GM12801 (cell line): ENCODE measurements around the gene PLPP6.

Experiments
- CTCF ChIP-seq: IDR thresholded peaks from one replicate; pipeline ENCODE4 v1.5.1; 2011; ENCODE audit warnings: control low read depth; ENCODE audit not compliant: insufficient read length; ENCODE audit errors: extremely low read depth

Gene PLPP6

GRCh38 chr9:4620881-4621555, 41.1 kb upstream of the PLPP6 start:
- TF ChIP-seq CTCF = no peak

GRCh38 chr9:4622016-4622415, 40.1 kb upstream of the PLPP6 start:
- TF ChIP-seq CTCF = no peak

- no peak for TF ChIP-seq CTCF
Measured at GRCh38 chr9:4630836-4631235, 31.3 kb upstream of the PLPP6 start.

GRCh38 chr9:4638968-4639367, 23.1 kb upstream of the PLPP6 start:
- TF ChIP-seq CTCF = no peak

- no peak for TF ChIP-seq CTCF
Measured at GRCh38 chr9:4639420-4639819, 22.7 kb upstream of the PLPP6 start.

GRCh38 chr9:4640027-4640426, 22.1 kb upstream of the PLPP6 start:
- TF ChIP-seq CTCF = no peak

GRCh38 chr9:4642351-4642750, 19.7 kb upstream of the PLPP6 start:
- TF ChIP-seq CTCF = no peak
